Measurements from ENCODE around the gene RRM2. TPM values are rescaled to one million over a fixed set of nuclear protein-coding genes. Genes with fewer than 3 reads are reported as not detected.

Gene RRM2
- total RNA-seq, 1 experiment from 2014 or later: 456 TPM

DNA sequence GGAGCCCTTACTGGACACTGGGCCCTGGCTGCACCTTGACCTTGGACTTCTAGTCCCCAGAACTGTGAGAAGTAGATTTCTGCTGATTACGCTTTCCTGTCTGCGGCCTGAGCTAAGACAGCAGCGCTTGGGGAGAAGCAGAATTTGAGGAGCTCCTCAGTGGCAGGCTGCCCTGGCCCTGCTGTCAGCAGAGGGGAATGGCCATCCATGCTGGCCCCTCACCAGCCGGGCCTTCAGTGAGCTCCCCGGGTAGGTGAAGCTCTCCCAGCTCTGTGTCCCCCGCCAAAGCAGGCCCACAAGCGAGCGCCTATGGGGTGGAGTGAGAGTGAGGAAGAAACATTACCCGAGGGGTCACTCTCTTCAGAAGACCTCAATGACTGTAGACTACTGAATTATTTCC is 51.6 kb downstream of the RRM2 start:
- H3K4me3 ChIP-seq: no peak overlapping the region
- no peaks in the 10 kb centered on the region for H3K27me3 ChIP-seq

DNA sequence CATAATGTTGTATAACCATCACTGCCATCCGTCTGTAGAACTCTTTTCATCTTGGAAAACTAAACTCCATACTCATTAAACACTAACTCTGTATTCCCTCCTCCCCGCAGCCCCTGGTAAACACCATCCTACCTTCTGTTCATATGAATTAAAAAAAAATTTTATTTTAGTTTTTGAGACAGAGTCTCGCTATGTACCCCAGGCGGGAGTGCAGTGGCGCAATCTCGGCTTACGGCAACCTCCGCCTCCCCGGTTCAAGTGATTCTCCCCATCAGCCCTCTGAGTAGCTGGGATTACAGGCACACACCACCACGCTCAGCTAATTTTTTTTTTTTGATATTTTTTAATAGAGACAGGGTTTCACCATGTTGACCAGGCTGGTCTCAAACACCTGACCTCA is 52.9 kb downstream of the RRM2 start:
- no peak for DNase-seq
- H3K27me3 ChIP-seq: no peaks in the 10 kb centered on the region
- no peak overlapping the region for H3K4me3 ChIP-seq
- H3K36me3 ChIP-seq: no peaks in the 10 kb centered on the region; the same call in 1 of the 2 replicates
- H3K9me3 ChIP-seq (replicated peaks): no peaks in the 10 kb centered on the region
- no peak overlapping the region for H3K27ac ChIP-seq
- H3K4me1 ChIP-seq: no peaks in the 10 kb centered on the region

More for the DNA sequence above, 51.6 kb downstream of the RRM2 start:
- H3K4me1 ChIP-seq: no peaks in the 10 kb centered on the region
- H3K27ac ChIP-seq: no peak overlapping the region
- H3K36me3 ChIP-seq: no peaks in the 10 kb centered on the region; the same call in 1 of the 2 replicates
- DNase-seq: no peak
- H3K9me3 ChIP-seq (replicated peaks): no peaks in the 10 kb centered on the region

- Histone ChIP-seq H3K4me3 (no peak overlapping the region), H3K4me1 (no peaks in the 10 kb centered on the region), H3K9me3 (replicated peaks) (no peaks in the 10 kb centered on the region; the same call in 1 of the 2 replicates), H3K27me3 (no peaks in the 10 kb centered on the region), H3K27ac (no peak overlapping the region), H3K36me3 (peaks cover 4% of the 10 kb centered on the region; the same call in 1 of the 2 replicates)
- DNase-seq: no peak
These were observed 56.2 kb downstream of the RRM2 start for GRCh38 chr2:10178751-10179150.

GRCh38 chr2:10179422-10179821 is 56.9 kb downstream of the RRM2 start:
- DNase-seq: no peak
- Histone ChIP-seq H3K27me3 (no peaks in the 10 kb centered on the region), H3K4me1 (peaks cover 1% of the 10 kb centered on the region), H3K4me3 (no peak overlapping the region), H3K27ac (no peak overlapping the region), H3K9me3 (replicated peaks) (no peaks in the 10 kb centered on the region; the same call in 1 of the 2 replicates), H3K36me3 (peaks cover 4% of the 10 kb centered on the region; the same call in 1 of the 2 replicates)

DNA sequence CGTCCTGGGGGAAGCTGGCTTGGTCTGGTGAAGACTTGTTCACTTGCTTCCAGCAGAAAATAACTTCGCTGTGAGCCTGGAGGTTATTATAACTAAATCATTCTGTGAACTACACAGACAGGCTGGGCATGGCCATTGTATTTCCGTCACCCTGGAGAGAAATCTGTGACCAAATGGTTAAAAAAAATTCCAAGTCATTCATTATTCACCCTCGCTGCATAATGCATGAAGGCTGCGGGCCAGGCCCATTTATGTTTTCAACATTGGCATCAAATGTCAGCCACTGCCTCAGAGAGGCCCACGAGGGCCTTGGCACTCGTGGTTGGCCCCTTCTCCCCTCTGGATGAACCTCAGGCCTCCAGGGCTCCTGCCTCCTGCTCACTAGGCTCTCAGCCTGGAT is 57.7 kb downstream of the RRM2 start:
- Histone ChIP-seq H3K4me1 (peaks cover 7% of the 10 kb centered on the region), H3K36me3 (peaks cover 4% of the 10 kb centered on the region; the same call in 1 of the 2 replicates), H3K4me3 (no peak overlapping the region), H3K9me3 (replicated peaks) (no peaks in the 10 kb centered on the region; the same call in 1 of the 2 replicates), H3K27me3 (no peaks in the 10 kb centered on the region), H3K27ac (no peak overlapping the region)
- DNase-seq: no peak

Other genes with a start within 250 kb of the RRM2 start
- 0.48 and 0.79 TPM in 2 replicates for gene GRHL1, start 171.0 kb upstream of the RRM2 start, total RNA-seq (2014; rRNA removed; shearing (Covaris generic))
- gene KLF11, start 79.2 kb upstream of the RRM2 start, total RNA-seq (2014; rRNA removed; shearing (Covaris generic)): 0.04 and 0.10 TPM in 2 replicates
- not detected in 2 replicates for gene CYS1, start 42.3 kb upstream of the RRM2 start, total RNA-seq (2014; rRNA removed; shearing (Covaris generic))
- gene HPCAL1, start 180.2 kb downstream of the RRM2 start, total RNA-seq (2014; rRNA removed; shearing (Covaris generic)): 51.7 and 52.4 TPM in 2 replicates